Liver (tissue), 3 donors: ENCODE measurements around the gene SSR3.

Source experiments
- CTCF ChIP-seq: fragments of 150-350 bp; IDR thresholded peaks from 2 replicates; pipeline ENCODE4 v1.5.1; 2017; ENCODE audit warnings: improper control_type of control experiment, low read depth, low read length; ENCODE audit not compliant: missing input control
- JUND ChIP-seq, 2 donors: IDR thresholded peaks; 2 replicates each; pipeline ENCODE4 v1.6.1; 2016; ENCODE audit warnings: antibody characterized with exemption in 2 of 2
- MAX ChIP-seq: IDR thresholded peaks from 2 replicates; pipeline ENCODE4 v1.6.1; 2016; ENCODE audit warnings: antibody characterized with exemption
- NR2F2 ChIP-seq: IDR thresholded peaks from 2 replicates; pipeline ENCODE4 v1.6.1; 2016; ENCODE audit warnings: antibody characterized with exemption
- RXRA ChIP-seq, 2 donors: IDR thresholded peaks; 2 replicates each; pipeline ENCODE4 v1.6.1; 2017 to 2018; ENCODE audit warnings: antibody characterized with exemption in 2 of 2, mild to moderate bottlenecking in 1 of 2
- TAF1 ChIP-seq: conservative IDR thresholded peaks from 2 replicates; pipeline ENCODE4 v1.6.1; 2016; ENCODE audit warnings: antibody characterized with exemption, mild to moderate bottlenecking
- donor health status: healthy.
- donor health status: healthy.

GRCh38 chr3:156533205-156533604 lies 21.7 kb downstream of the SSR3 start:
- no peak for TF ChIP-seq CTCF
- TF ChIP-seq TAF1 = no peak
- TF ChIP-seq JUND (IDR thresholded peaks at IDR 0.05) = no peak
- TF ChIP-seq MAX = no peak
- no peak for TF ChIP-seq RXRA (IDR thresholded peaks at IDR 0.05)
- no peak for TF ChIP-seq NR2F2
